Activated T-cell treated with anti-CD3 and anti-CD28 coated beads, Interleukin-2, amount 50 U/mL, for 72 hours (primary cell): ENCODE measurements around the gene MTX1. TPM values are rescaled to one million over a fixed set of nuclear protein-coding genes. Genes with fewer than 3 reads are reported as not detected.
A peak's percentile ranks its signal among the peaks of the same experiment; 100 is the strongest.
"Not testable (repeated sequence)": the region's sequence is repeated elsewhere in the genome, so short reads cannot be mapped to it uniquely, and the experiment has no call there.

Experiments
- ATAC-seq, 2 donors: fragments of 150-1000 bp; cut with Tn5 transposase; replicated peaks in 1 of 2; 2 replicates each; pipeline ENCODE4 v1.10.0; 2021; ENCODE audit warnings: moderate library complexity in 2 of 2, mild to moderate bottlenecking in 1 of 2
- DNase-seq, 2 donors: peaks; one replicate each; pipeline ENCODE4 v3.0.0; 2021 to 2022; ENCODE audit warnings: mixed read lengths in 1 of 2
- H3K27ac Mint-ChIP-seq: one replicate; pipeline ENCODE4 v1.8.0; 2022; ENCODE audit warnings: mild to moderate bottlenecking, moderate library complexity, mixed read lengths
- H3K27me3 Mint-ChIP-seq: one replicate; pipeline ENCODE4 v1.8.0; 2022; ENCODE audit warnings: low read depth, mixed read lengths
- H3K36me3 Mint-ChIP-seq, 2 donors: one replicate each; pipeline ENCODE4 v1.8.0; 2022; ENCODE audit warnings: mixed read lengths in 2 of 2, mild to moderate bottlenecking in 1 of 2; ENCODE audit not compliant: insufficient read depth in 2 of 2
- H3K4me1 Mint-ChIP-seq: one replicate; pipeline ENCODE4 v1.8.0; 2022; ENCODE audit warnings: low read depth, mixed read lengths
- H3K4me3 Mint-ChIP-seq, 2 donors: one replicate each; pipeline ENCODE4 v1.8.0; 2022; ENCODE audit warnings: mild to moderate bottlenecking in 2 of 2, mixed read lengths in 2 of 2, moderate library complexity in 2 of 2
- H3K9me3 Mint-ChIP-seq, 2 donors: one replicate each; pipeline ENCODE4 v1.8.0; 2022; ENCODE audit warnings: mixed read lengths in 2 of 2
- total RNA-seq, 2 donors: library from RNA; stranded (reverse); gene quantifications; one replicate each; pipeline ENCODE4 v1.2.3, GENCODE V29; 2022

Gene MTX1
- total RNA-seq: 10 to 100 TPM; 25.5 to 27.4 TPM

- Mint-ChIP-seq H3K36me3 (peaks cover 0 to 2% of the 10 kb centered on the region in 2 donors), H3K27ac (peak within 1 kb of the TSS; percentile 89), H3K9me3 (no peaks in the 10 kb centered on the region), H3K4me3 (peak within 1 kb of the TSS; percentile 96 to 98), H3K4me1 (peaks cover 39% of the 10 kb centered on the region), H3K27me3 (no peaks in the 10 kb centered on the region)
- DNase-seq (peak; percentile 90 to 91), ATAC-seq (peak; percentile 88 to 89)
Observed at GRCh38 chr1:155208541-155209311, at the start of gene MTX1. MTX1 (plus strand) TSS chr1:155208695; CDS start chr1:155208805, 110 bp downstream.

- no peaks in the 10 kb centered on the region for H3K36me3 Mint-ChIP-seq
- DNase-seq: no peak
- H3K4me1 Mint-ChIP-seq: no peaks in the 10 kb centered on the region
- no peak for ATAC-seq
- peaks cover 0 to 2% of the 10 kb centered on the region in 2 donors for H3K9me3 Mint-ChIP-seq
- H3K27ac Mint-ChIP-seq: no peak overlapping the region
- no peak overlapping the region for H3K4me3 Mint-ChIP-seq
- no peaks in the 10 kb centered on the region for H3K27me3 Mint-ChIP-seq
Observed at GRCh38 chr1:155158991-155159390, 49.5 kb upstream of the MTX1 start.

- H3K4me1 Mint-ChIP-seq: no peaks in the 10 kb centered on the region
- no peaks in the 10 kb centered on the region for H3K36me3 Mint-ChIP-seq
- DNase-seq (no peak), ATAC-seq (no peak)
- H3K9me3 Mint-ChIP-seq: peaks cover 0 to 2% of the 10 kb centered on the region in 2 donors
- no peaks in the 10 kb centered on the region for H3K27me3 Mint-ChIP-seq
- no peak overlapping the region for H3K4me3 Mint-ChIP-seq
- no peak overlapping the region for H3K27ac Mint-ChIP-seq
Observed at GRCh38 chr1:155160128-155160527, 48.4 kb upstream of the MTX1 start.

GRCh38 chr1:155162631-155163030 lies 45.9 kb upstream of the MTX1 start:
- not testable (repeated sequence) for H3K27me3 Mint-ChIP-seq, DNase-seq, H3K27ac Mint-ChIP-seq, ATAC-seq, H3K36me3 Mint-ChIP-seq, H3K4me3 Mint-ChIP-seq, H3K9me3 Mint-ChIP-seq
- H3K4me1 Mint-ChIP-seq: peaks cover 10% of the 10 kb centered on the region

GRCh38 chr1:155163785-155164184 lies 44.7 kb upstream of the MTX1 start:
- peaks cover 17% of the 10 kb centered on the region for H3K4me1 Mint-ChIP-seq
- H3K4me3 Mint-ChIP-seq, H3K27me3 Mint-ChIP-seq, H3K9me3 Mint-ChIP-seq, H3K27ac Mint-ChIP-seq, H3K36me3 Mint-ChIP-seq, DNase-seq, ATAC-seq: not testable (repeated sequence)

- not testable (repeated sequence) for ATAC-seq, H3K9me3 Mint-ChIP-seq, DNase-seq, H3K27ac Mint-ChIP-seq, H3K27me3 Mint-ChIP-seq, H3K4me3 Mint-ChIP-seq, H3K36me3 Mint-ChIP-seq
- H3K4me1 Mint-ChIP-seq: peaks cover 24% of the 10 kb centered on the region
Observed at GRCh38 chr1:155164625-155165024, 43.9 kb upstream of the MTX1 start.

- no peak for ATAC-seq
- H3K9me3 Mint-ChIP-seq: no peaks in the 10 kb centered on the region
- H3K36me3 Mint-ChIP-seq: peaks cover 3 to 8% of the 10 kb centered on the region in 2 donors
- no peak overlapping the region for H3K4me3 Mint-ChIP-seq
- DNase-seq: no peak
- H3K27me3 Mint-ChIP-seq: no peaks in the 10 kb centered on the region
- peaks cover 28% of the 10 kb centered on the region for H3K4me1 Mint-ChIP-seq
- H3K27ac Mint-ChIP-seq: no peak overlapping the region
Observed at GRCh38 chr1:155166051-155166470, 42.4 kb upstream of the MTX1 start.

GRCh38 chr1:155166471-155167165 lies 41.9 kb upstream of the MTX1 start:
- H3K36me3 Mint-ChIP-seq: peaks cover 3 to 8% of the 10 kb centered on the region in 2 donors
- no peak for DNase-seq
- no peaks in the 10 kb centered on the region for H3K27me3 Mint-ChIP-seq
- ATAC-seq: peak in 1 of 2 donors; percentile 2
- peaks cover 34% of the 10 kb centered on the region for H3K4me1 Mint-ChIP-seq
- no peaks in the 10 kb centered on the region for H3K9me3 Mint-ChIP-seq
- no peak overlapping the region for H3K27ac Mint-ChIP-seq
- peak overlapping the region; percentile 78 to 84 for H3K4me3 Mint-ChIP-seq

- Mint-ChIP-seq H3K27me3 (no peaks in the 10 kb centered on the region), H3K4me3 (peak overlapping the region; percentile 78 to 84), H3K9me3 (no peaks in the 10 kb centered on the region), H3K36me3 (peaks cover 4 to 8% of the 10 kb centered on the region in 2 donors), H3K27ac (no peak overlapping the region), H3K4me1 (peaks cover 42% of the 10 kb centered on the region)
- ATAC-seq (peak; percentile 78 to 87), DNase-seq (peak; percentile 88 to 90)
Observed at GRCh38 chr1:155167166-155168104, 41.1 kb upstream of the MTX1 start.

GRCh38 chr1:155168105-155168445 lies 40.4 kb upstream of the MTX1 start:
- H3K27ac Mint-ChIP-seq, DNase-seq, H3K36me3 Mint-ChIP-seq, ATAC-seq, H3K9me3 Mint-ChIP-seq, H3K27me3 Mint-ChIP-seq: not testable (repeated sequence)
- peak overlapping the region; percentile 78 to 84 for H3K4me3 Mint-ChIP-seq
- H3K4me1 Mint-ChIP-seq: peaks cover 45% of the 10 kb centered on the region

- no peaks in the 10 kb centered on the region for H3K27me3 Mint-ChIP-seq
- no peaks in the 10 kb centered on the region for H3K9me3 Mint-ChIP-seq
- peaks cover 50% of the 10 kb centered on the region for H3K4me1 Mint-ChIP-seq
- H3K36me3 Mint-ChIP-seq: peaks cover 6 to 8% of the 10 kb centered on the region in 2 donors
- H3K27ac Mint-ChIP-seq: no peak overlapping the region
- DNase-seq: no peak
- H3K4me3 Mint-ChIP-seq: no peak overlapping the region
- ATAC-seq: no peak
Observed at GRCh38 chr1:155168456-155169210, 39.9 kb upstream of the MTX1 start.

- DNase-seq: no peak
- no peak overlapping the region for H3K27ac Mint-ChIP-seq
- peaks cover 57% of the 10 kb centered on the region for H3K4me1 Mint-ChIP-seq
Observed at GRCh38 chr1:155169541-155169940, 39.0 kb upstream of the MTX1 start.

More at GRCh38 chr1:155169541-155169940, 39.0 kb upstream of the MTX1 start:
- H3K9me3 Mint-ChIP-seq: no peaks in the 10 kb centered on the region
- no peak for ATAC-seq
- peaks cover 6 to 8% of the 10 kb centered on the region in 2 donors for H3K36me3 Mint-ChIP-seq
- no peaks in the 10 kb centered on the region for H3K27me3 Mint-ChIP-seq
- no peak overlapping the region for H3K4me3 Mint-ChIP-seq
